MM.1S (cell line): ENCODE data around the gene CTXN1.
"Not testable (repeated sequence)": the region's sequence is repeated elsewhere in the genome, so short reads cannot be mapped to it uniquely, and the experiment has no call there.

Experiments
- DNase-seq: peaks from one replicate; pipeline ENCODE4 v3.0.0-alpha.2; 2015
- H2AFZ ChIP-seq: fragments of 300-600 bp; sonication (generic); 2 replicates; pipeline ENCODE4 v1.6.0; 2016; ENCODE audit warnings: antibody characterized with exemption, low read length
- H3F3A ChIP-seq: fragments of 300-600 bp; sonication (generic); 2 replicates; pipeline ENCODE4 v1.6.1; 2016; ENCODE audit warnings: mild to moderate bottlenecking, antibody characterized with exemption, low read length, moderate library complexity, mixed read lengths; ENCODE audit not compliant: insufficient read depth
- H3K27ac ChIP-seq: fragments of 300-600 bp; sonication (generic); 2 replicates; pipeline ENCODE4 v1.5.1; 2016; ENCODE audit warnings: mild to moderate bottlenecking, low read length
- H3K27me3 ChIP-seq: fragments of 300-600 bp; sonication (generic); replicated peaks from 2 replicates; pipeline ENCODE4 v1.6.0; 2016; ENCODE audit warnings: low read length; ENCODE audit not compliant: insufficient read depth
- H3K36me3 ChIP-seq: fragments of 300-600 bp; sonication (generic); replicated peaks from 2 replicates; pipeline ENCODE4 v1.6.1; 2016; ENCODE audit warnings: mild to moderate bottlenecking, low read length, mixed read lengths; ENCODE audit not compliant: insufficient read depth
- H3K4me1 ChIP-seq: fragments of 300-600 bp; sonication (generic); 2 replicates; pipeline ENCODE4 v1.6.1; 2016; ENCODE audit warnings: low read length, mixed read lengths
- H3K4me2 ChIP-seq: fragments of 300-600 bp; sonication (generic); 2 replicates; pipeline ENCODE4 v1.6.0; 2016; ENCODE audit warnings: low read depth, low read length
- H3K4me3 ChIP-seq: fragments of 300-600 bp; sonication (generic); 2 replicates; pipeline ENCODE4 v1.5.1; 2016; ENCODE audit warnings: low read length, mixed read lengths
- H3K79me2 ChIP-seq: fragments of 300-600 bp; sonication (generic); 2 replicates; pipeline ENCODE4 v1.6.1; 2016; ENCODE audit warnings: mixed run types, low read length, mixed read lengths
- H3K9ac ChIP-seq: fragments of 300-600 bp; sonication (generic); 2 replicates; pipeline ENCODE4 v1.6.1; 2016; ENCODE audit warnings: low read length, mixed read lengths
- H3K9me2 ChIP-seq: fragments of 300-600 bp; sonication (generic); replicated peaks from 2 replicates; pipeline ENCODE4 v1.6.1; 2016; ENCODE audit warnings: mild to moderate bottlenecking, low read length, mixed read lengths; ENCODE audit not compliant: insufficient read depth
- H3K9me3 ChIP-seq: fragments of 300-600 bp; sonication (generic); replicated peaks from 2 replicates; pipeline ENCODE4 v1.6.1; 2016; ENCODE audit warnings: mild to moderate bottlenecking, low read length, mixed read lengths; ENCODE audit not compliant: insufficient read depth
- H4K20me1 ChIP-seq: fragments of 300-600 bp; sonication (generic); 2 replicates; pipeline ENCODE4 v1.6.1; 2016; ENCODE audit warnings: mild to moderate bottlenecking, low read length, moderate library complexity, mixed read lengths; ENCODE audit not compliant: insufficient read depth
- EZH2 ChIP-seq: fragments of 300-600 bp; sonication (generic); optimal IDR thresholded peaks from 2 replicates; pipeline ENCODE3; 2017; ENCODE audit warnings: low read depth, mild to moderate bottlenecking, antibody characterized with exemption, low read length, mixed read lengths
- EZH2phosphoT487 ChIP-seq: fragments of 300-600 bp; sonication (generic); IDR thresholded peaks from 2 replicates; pipeline ENCODE4 v1.6.1; 2018; ENCODE audit warnings: antibody characterized with exemption, low read length
- TF ChIP-seq, protein P1 (sequence below): fragments of 300-600 bp; sonication (generic); IDR thresholded peaks from 2 replicates; pipeline ENCODE4 v1.5.1; 2016; ENCODE audit warnings: antibody characterized with exemption, low read length, mixed read lengths

CTXN1 gene

DNA sequence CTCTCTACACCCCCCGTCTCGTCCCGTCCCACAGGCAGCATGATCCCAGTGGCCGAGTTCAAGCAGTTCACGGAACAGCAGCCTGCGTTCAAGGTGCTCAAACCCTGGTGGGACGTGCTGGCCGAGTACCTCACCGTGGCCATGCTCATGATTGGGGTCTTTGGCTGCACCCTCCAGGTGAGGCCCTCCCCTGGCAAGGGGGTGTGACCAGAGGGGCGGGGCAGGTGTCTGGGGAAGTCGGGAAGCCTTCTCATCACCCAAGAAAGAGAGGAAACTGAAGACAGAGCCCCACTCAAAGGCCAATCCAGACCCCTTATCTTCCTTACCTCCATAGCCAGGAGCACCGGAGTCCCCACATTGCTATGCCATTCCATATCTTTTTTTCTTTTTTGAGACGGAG is 30.4 kb downstream of the CTXN1 start:
- no peaks in the 10 kb centered on the region for H3F3A ChIP-seq
- no peaks in the 10 kb centered on the region for H3K4me1 ChIP-seq
- H4K20me1 ChIP-seq: no peaks in the 10 kb centered on the region
- no peak overlapping the region for H3K4me2 ChIP-seq
- no peaks in the 10 kb centered on the region for H3K9me3 ChIP-seq
- peaks cover 67% of the 10 kb centered on the region for H3K27me3 ChIP-seq
- H3K79me2 ChIP-seq: no peaks in the 10 kb centered on the region
- TF ChIP-seq EZH2: no peak
- TF ChIP-seq, protein P1, sequence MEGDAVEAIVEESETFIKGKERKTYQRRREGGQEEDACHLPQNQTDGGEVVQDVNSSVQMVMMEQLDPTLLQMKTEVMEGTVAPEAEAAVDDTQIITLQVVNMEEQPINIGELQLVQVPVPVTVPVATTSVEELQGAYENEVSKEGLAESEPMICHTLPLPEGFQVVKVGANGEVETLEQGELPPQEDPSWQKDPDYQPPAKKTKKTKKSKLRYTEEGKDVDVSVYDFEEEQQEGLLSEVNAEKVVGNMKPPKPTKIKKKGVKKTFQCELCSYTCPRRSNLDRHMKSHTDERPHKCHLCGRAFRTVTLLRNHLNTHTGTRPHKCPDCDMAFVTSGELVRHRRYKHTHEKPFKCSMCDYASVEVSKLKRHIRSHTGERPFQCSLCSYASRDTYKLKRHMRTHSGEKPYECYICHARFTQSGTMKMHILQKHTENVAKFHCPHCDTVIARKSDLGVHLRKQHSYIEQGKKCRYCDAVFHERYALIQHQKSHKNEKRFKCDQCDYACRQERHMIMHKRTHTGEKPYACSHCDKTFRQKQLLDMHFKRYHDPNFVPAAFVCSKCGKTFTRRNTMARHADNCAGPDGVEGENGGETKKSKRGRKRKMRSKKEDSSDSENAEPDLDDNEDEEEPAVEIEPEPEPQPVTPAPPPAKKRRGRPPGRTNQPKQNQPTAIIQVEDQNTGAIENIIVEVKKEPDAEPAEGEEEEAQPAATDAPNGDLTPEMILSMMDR: no peak
- TF ChIP-seq EZH2phosphoT487: no peak
- no peaks in the 10 kb centered on the region for H3K9me2 ChIP-seq
- no peak overlapping the region for H3K4me3 ChIP-seq
- no peak for DNase-seq
- no peaks in the 10 kb centered on the region for H3K36me3 ChIP-seq
- H3K27ac ChIP-seq: no peak overlapping the region
- H3K9ac ChIP-seq: no peak overlapping the region
- H2AFZ ChIP-seq: no peak overlapping the region

DNA sequence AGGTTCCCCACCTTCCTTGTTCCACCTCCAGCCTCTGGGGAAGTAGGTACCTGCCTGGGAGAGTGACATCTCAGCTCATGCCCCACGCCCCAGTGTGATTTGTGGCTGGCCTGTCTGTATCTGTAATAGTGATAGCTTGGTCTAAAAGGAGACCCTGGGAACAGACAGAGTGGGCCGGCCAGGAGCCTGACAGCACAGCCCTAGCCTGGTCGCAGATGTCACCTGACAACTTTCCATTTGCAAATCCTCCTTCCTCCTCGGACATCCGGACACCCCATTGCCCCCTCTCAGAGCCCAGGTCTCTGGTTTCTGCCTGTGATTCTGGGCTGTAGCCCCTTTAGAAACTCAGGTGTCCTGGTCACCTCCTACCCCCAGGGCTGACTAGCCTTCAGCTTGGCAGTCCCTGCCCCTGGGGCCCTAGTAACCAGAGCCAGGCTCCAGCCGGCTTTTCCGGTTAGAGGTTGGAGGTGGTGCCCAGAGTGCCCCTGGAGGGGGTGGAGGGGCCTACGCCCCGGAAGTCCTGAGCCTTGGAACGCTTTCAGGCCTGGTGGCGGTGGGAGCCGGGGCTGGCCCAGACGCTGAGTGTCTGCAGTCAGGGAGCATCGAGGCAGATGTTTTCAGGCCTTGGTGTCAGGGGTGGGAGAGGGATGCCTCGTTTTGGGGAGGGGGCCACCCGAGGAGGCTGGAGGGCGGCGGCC is 31.2 kb downstream of the CTXN1 start:
- H3K9me2 ChIP-seq: no peaks in the 10 kb centered on the region
- H3K9ac ChIP-seq: no peak overlapping the region
- H3K27ac ChIP-seq: no peak overlapping the region
- H3K9me3 ChIP-seq: no peaks in the 10 kb centered on the region
- H3K27me3 ChIP-seq: peaks cover 68% of the 10 kb centered on the region
- no peaks in the 10 kb centered on the region for H3F3A ChIP-seq
- H3K4me1 ChIP-seq: no peaks in the 10 kb centered on the region
- H4K20me1 ChIP-seq: no peaks in the 10 kb centered on the region
- no peaks in the 10 kb centered on the region for H3K79me2 ChIP-seq
- H3K4me2 ChIP-seq: peak overlapping the region; percentile 9; the same call in 1 of the 2 replicates
- H3K36me3 ChIP-seq: no peaks in the 10 kb centered on the region
- TF ChIP-seq, protein P1: no peak
- no peak for TF ChIP-seq EZH2
- TF ChIP-seq EZH2phosphoT487: no peak
- no peak overlapping the region for H2AFZ ChIP-seq
- DNase-seq: no peak
- H3K4me3 ChIP-seq: no peak overlapping the region

DNA sequence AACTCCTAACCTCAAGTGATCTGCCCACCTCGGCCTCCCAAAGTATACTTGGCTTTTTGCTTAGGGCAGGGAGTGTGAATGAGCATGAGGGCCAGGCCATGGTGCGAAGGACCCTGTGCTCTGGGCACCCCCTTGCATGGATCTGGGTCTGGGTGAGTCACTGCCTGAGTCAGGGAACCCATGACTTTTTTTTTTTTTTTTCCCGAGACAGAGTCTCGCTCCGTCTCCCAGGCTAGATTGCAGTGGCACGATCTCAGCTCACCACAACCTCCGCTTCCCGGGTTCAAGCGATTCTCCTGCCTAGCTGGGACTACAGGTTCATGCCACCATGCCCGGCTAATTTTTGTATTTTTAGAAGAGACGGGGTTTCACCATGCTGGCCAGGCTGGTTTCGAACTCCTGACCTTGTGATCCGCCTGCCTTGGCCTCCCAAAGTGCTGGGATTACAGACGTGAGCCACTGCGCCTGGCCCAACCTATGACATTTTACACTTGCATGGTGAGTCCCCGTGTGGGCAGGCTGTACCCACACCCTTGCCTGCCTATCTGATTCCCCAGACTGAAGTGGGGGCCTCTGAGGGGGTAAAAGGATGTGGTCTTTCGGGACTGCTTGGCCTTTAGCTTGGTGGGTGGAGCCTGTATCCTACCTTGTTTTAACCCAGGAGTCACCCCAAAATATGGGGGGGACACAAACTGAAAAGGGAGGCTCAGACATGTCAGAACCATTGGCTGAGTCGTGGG is 32.4 kb downstream of the CTXN1 start:
- H3K4me1 ChIP-seq, H3K36me3 ChIP-seq, H3K27ac ChIP-seq, H3K9me2 ChIP-seq, H3K79me2 ChIP-seq, H2AFZ ChIP-seq, H3K4me3 ChIP-seq, H3F3A ChIP-seq, DNase-seq, H3K4me2 ChIP-seq, H4K20me1 ChIP-seq, H3K9ac ChIP-seq, H3K9me3 ChIP-seq: not testable (repeated sequence)
- H3K27me3 ChIP-seq: peaks cover 72% of the 10 kb centered on the region

DNA sequence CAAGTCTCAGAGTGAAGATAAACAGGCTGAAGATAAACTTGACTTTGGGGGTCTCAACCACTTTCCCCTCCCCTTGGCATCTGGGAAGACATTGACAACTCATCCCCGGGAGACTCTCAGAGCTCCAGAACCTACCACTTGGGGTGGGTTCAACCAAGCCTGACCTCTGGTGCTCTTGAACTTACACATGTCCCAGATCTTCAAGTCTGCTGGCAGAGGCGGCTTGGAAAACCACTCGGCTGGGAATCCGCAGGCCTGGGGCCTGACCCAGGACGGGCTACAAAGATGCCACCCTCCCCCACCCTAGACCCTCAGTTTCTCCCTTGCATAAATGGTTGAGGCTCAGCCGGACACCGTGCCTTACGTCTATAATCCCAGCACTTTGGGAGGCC is 37.1 kb downstream of the CTXN1 start:
- TF ChIP-seq, protein P1: no peak
- TF ChIP-seq EZH2 (no peak), EZH2phosphoT487 (no peak)
- Histone ChIP-seq H2AFZ (no peak overlapping the region), H3K9ac (no peak overlapping the region), H3K27ac (no peak overlapping the region), H3K4me3 (no peak overlapping the region), H3F3A (no peaks in the 10 kb centered on the region), H3K9me2 (no peaks in the 10 kb centered on the region), H3K36me3 (no peaks in the 10 kb centered on the region), H3K4me2 (no peak overlapping the region), H3K79me2 (no peaks in the 10 kb centered on the region), H4K20me1 (no peaks in the 10 kb centered on the region), H3K4me1 (no peaks in the 10 kb centered on the region), H3K9me3 (no peaks in the 10 kb centered on the region), H3K27me3 (peaks cover 79% of the 10 kb centered on the region)
- DNase-seq: no peak
